Adrenal gland (tissue), 5 donors: ENCODE data around the gene FAM227B.

Experiments used
- POLR2A ChIP-seq, 2 donors: fragments of 450-650 bp; IDR thresholded peaks; one replicate each; pipeline ENCODE4 v1.6.1; 2017; ENCODE audit warnings: antibody characterized with exemption in 2 of 2, mild to moderate bottlenecking in 2 of 2, moderate library complexity in 1 of 2
- TF ChIP-seq, protein P1 (sequence below), 6 experiments: fragments of 450-650 bp in 4 of 6; fragments of 200-600 bp in 2 of 6; sonication (generic) in 1 of 6; IDR thresholded peaks; 1 replicate in 5 of 6; 2 replicates in 1 of 6; pipeline versions ENCODE4 v1.5.1 to v1.8.0; 2016 to 2021; ENCODE audit warnings: antibody characterized with exemption in 6 of 6, mild to moderate bottlenecking in 2 of 6, moderate library complexity in 1 of 6
- donor health status: DM: no; HTN: no; CAD: no.

DNA sequence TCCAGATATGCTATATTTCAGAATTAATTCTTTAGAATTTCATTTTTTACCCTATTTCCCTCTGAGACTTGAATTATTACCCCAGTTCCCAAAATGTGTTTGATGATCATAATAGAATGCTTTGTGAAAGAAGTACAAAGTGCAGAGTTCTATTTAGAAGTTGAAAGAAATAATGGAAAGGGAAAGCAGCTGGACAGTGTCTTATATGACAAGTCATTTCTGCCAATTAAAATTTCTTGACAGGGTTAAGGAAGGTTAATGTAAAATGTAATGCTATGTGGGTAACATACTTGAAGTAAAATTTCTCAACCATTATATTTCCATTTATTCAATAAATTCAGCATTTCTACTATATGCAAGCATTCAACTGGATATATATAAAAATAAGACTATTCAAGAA is 164.5 kb downstream of the FAM227B start:
- TF ChIP-seq, protein P1, sequence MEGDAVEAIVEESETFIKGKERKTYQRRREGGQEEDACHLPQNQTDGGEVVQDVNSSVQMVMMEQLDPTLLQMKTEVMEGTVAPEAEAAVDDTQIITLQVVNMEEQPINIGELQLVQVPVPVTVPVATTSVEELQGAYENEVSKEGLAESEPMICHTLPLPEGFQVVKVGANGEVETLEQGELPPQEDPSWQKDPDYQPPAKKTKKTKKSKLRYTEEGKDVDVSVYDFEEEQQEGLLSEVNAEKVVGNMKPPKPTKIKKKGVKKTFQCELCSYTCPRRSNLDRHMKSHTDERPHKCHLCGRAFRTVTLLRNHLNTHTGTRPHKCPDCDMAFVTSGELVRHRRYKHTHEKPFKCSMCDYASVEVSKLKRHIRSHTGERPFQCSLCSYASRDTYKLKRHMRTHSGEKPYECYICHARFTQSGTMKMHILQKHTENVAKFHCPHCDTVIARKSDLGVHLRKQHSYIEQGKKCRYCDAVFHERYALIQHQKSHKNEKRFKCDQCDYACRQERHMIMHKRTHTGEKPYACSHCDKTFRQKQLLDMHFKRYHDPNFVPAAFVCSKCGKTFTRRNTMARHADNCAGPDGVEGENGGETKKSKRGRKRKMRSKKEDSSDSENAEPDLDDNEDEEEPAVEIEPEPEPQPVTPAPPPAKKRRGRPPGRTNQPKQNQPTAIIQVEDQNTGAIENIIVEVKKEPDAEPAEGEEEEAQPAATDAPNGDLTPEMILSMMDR (IDR thresholded peaks at IDR 0.05), result no peak
- no peak for TF ChIP-seq POLR2A (IDR thresholded peaks at IDR 0.05)
